WTC11 (cell line): ENCODE data around the gene PCGF3. TPM values are rescaled to one million over a fixed set of nuclear protein-coding genes. Genes with fewer than 3 reads are reported as not detected.
A peak's percentile ranks its signal among the peaks of the same experiment; 100 is the strongest.

Experiments used
- ATAC-seq: fragments of 200-7000 bp; cut with Tn5 transposase; 2 replicates; pipeline ENCODE4 v1.10.0; 2021; ENCODE audit warnings: mild to moderate bottlenecking, moderate library complexity
- CTCF ChIA-PET: fragments of 300-600 bp; sonication (Branson Sonifier 250); formaldehyde crosslinking; loops from one replicate; lab custom pipeline; 2021; ENCODE audit warnings: antibody characterized with exemption; lab: Charles Lee
- POLR2A ChIA-PET: fragments of 350-600 bp; sonication (Branson Sonifier 250); formaldehyde crosslinking; loops from one replicate; lab custom pipeline; 2021; ENCODE audit warnings: antibody characterized with exemption; lab: Charles Lee
- DNase-seq: peaks from one replicate; pipeline ENCODE4 v3.0.0; 2021; ENCODE audit warnings: low spot score
- H3K27ac Mint-ChIP-seq: 2 replicates; pipeline ENCODE4 v1.8.0; 2021; ENCODE audit warnings: mixed read lengths
- H3K27me3 Mint-ChIP-seq: 2 replicates; pipeline ENCODE4 v1.8.0; 2021; ENCODE audit warnings: low read depth, mild to moderate bottlenecking, moderate library complexity, mixed read lengths
- H3K36me3 Mint-ChIP-seq: 2 replicates; pipeline ENCODE4 v1.8.0; 2021; ENCODE audit warnings: mixed read lengths
- H3K4me1 Mint-ChIP-seq: 2 replicates; pipeline ENCODE4 v1.8.0; 2022; ENCODE audit warnings: mixed read lengths
- H3K4me3 Mint-ChIP-seq: 2 replicates; pipeline ENCODE4 v1.8.0; 2021; ENCODE audit warnings: mild to moderate bottlenecking, moderate library complexity, mixed read lengths
- H3K9me3 Mint-ChIP-seq: 2 replicates; pipeline ENCODE4 v1.8.0; 2021; ENCODE audit warnings: mixed read lengths
- ELF4 ChIP-seq: sonication (generic); formaldehyde crosslinking; IDR thresholded peaks from 2 replicates; pipeline ENCODE4 v1.8.1; 2022; ENCODE audit warnings: low read depth, mild to moderate bottlenecking, moderate library complexity, missing genetic modification reagents
- EMX1 ChIP-seq: fragments of 250-450 bp; sonication (Bioruptor Pico); IDR thresholded peaks from 2 replicates; pipeline ENCODE4 v1.8.0; 2021; ENCODE audit warnings: mild to moderate bottlenecking
- ETV6 ChIP-seq: sonication (generic); formaldehyde crosslinking; IDR thresholded peaks from 2 replicates; pipeline ENCODE4 v1.8.1; 2022; ENCODE audit warnings: mild to moderate bottlenecking, missing genetic modification reagents
- FOXJ3 ChIP-seq: sonication (generic); formaldehyde crosslinking; IDR thresholded peaks from 2 replicates; pipeline ENCODE4 v1.9.0; 2021; ENCODE audit warnings: missing genetic modification reagents, mild to moderate bottlenecking, borderline replicate concordance
- GABPB1 ChIP-seq: sonication (generic); formaldehyde crosslinking; IDR thresholded peaks from 2 replicates; pipeline ENCODE4 v1.8.1; 2023; ENCODE audit warnings: mild to moderate bottlenecking, missing genetic modification reagents
- NFE2L1 ChIP-seq: sonication (generic); formaldehyde crosslinking; IDR thresholded peaks from 2 replicates; pipeline ENCODE4 v1.8.1; 2023; ENCODE audit warnings: missing genetic modification reagents
- ZBTB21 ChIP-seq: sonication (generic); formaldehyde crosslinking; IDR thresholded peaks from 2 replicates; pipeline ENCODE4 v1.8.1; 2023; ENCODE audit warnings: mild to moderate bottlenecking, missing genetic modification reagents, borderline replicate concordance
- ZNF423 ChIP-seq: fragments of 250-450 bp; sonication (Bioruptor Pico); IDR thresholded peaks from 2 replicates; pipeline ENCODE4 v2.1.2; 2022; ENCODE audit warnings: mild to moderate bottlenecking, moderate library complexity
- total RNA-seq: library from RNA; stranded (reverse); gene quantifications from 3 replicates; pipeline ENCODE4 v1.2.3, GENCODE V29; 2021
- TF ChIP-seq, protein P1 (sequence below): sonication (generic); formaldehyde crosslinking; IDR thresholded peaks from 2 replicates; pipeline ENCODE4 v1.8.0; 2022; ENCODE audit warnings: mild to moderate bottlenecking, missing genetic modification reagents
- TF ChIP-seq, protein P2 (sequence below): sonication (generic); formaldehyde crosslinking; IDR thresholded peaks from 2 replicates; pipeline ENCODE4 v1.8.1; 2023; ENCODE audit warnings: mild to moderate bottlenecking, missing genetic modification reagents, moderate library complexity
- TF ChIP-seq, protein P3 (sequence below): sonication (generic); formaldehyde crosslinking; conservative IDR thresholded peaks from 2 replicates; pipeline ENCODE4 v1.8.1; 2023; ENCODE audit warnings: mild to moderate bottlenecking, low read depth, missing genetic modification reagents, moderate library complexity
- TF ChIP-seq, protein P4 (sequence below): sonication (generic); formaldehyde crosslinking; IDR thresholded peaks from 2 replicates; pipeline ENCODE4 v1.8.0; 2022; ENCODE audit warnings: mild to moderate bottlenecking, missing genetic modification reagents
- TF ChIP-seq, protein P5 (sequence below): sonication (generic); formaldehyde crosslinking; IDR thresholded peaks from 2 replicates; pipeline ENCODE4 v1.8.0; 2023; ENCODE audit warnings: missing genetic modification reagents
- TF ChIP-seq, protein P6 (sequence below): fragments of 250-450 bp; sonication (Bioruptor Pico); IDR thresholded peaks from 2 replicates; pipeline ENCODE4 v1.8.0; 2021; ENCODE audit warnings: mild to moderate bottlenecking

PCGF3 gene
- total RNA-seq, 1 experiment from 2014 or later, result 65.7 TPM

DNA sequence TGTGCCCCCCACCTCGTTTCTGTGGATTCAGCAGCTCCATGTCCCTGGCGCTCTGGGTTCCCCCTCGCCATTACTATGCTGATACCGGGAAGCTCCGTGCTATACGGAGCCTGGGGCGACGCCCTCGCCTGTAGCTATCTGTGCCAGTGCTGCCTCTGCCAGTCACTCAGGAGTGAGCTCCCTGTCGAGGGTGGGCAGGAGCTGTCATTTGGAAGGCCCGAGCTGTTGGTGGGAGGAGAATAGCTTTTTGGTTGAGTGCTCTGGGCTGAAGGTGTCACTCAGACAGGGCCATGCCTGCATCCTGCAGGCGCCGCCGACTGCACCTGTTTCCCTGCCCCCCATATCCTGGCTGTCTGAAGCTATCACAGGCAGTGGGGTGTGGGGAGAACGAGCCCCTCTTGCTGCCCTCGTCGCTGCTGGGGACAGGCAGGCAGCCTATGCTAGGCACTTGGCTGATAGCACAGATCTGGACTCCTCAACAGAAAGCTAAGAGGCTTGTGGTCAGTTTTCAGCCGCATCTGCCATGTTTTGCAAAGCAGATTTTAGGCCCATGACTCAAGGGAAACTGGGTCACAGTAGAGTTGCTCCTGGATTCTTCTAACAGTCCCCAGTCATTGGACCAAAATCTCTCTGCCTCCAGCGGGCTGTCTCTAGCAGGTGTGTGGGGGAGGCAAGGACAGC, 88.4 kb downstream of the PCGF3 start:
- no peak for DNase-seq
- Mint-ChIP-seq H3K4me3 (peak overlapping the region; percentile 18; the same call in 1 of the 2 replicates), H3K27ac (no peak overlapping the region), H3K4me1 (peaks cover 23% of the 10 kb centered on the region), H3K27me3 (peaks cover 60% of the 10 kb centered on the region), H3K9me3 (no peaks in the 10 kb centered on the region), H3K36me3 (no peaks in the 10 kb centered on the region)
- ATAC-seq, result no peak
- TF ChIP-seq, protein P1, sequence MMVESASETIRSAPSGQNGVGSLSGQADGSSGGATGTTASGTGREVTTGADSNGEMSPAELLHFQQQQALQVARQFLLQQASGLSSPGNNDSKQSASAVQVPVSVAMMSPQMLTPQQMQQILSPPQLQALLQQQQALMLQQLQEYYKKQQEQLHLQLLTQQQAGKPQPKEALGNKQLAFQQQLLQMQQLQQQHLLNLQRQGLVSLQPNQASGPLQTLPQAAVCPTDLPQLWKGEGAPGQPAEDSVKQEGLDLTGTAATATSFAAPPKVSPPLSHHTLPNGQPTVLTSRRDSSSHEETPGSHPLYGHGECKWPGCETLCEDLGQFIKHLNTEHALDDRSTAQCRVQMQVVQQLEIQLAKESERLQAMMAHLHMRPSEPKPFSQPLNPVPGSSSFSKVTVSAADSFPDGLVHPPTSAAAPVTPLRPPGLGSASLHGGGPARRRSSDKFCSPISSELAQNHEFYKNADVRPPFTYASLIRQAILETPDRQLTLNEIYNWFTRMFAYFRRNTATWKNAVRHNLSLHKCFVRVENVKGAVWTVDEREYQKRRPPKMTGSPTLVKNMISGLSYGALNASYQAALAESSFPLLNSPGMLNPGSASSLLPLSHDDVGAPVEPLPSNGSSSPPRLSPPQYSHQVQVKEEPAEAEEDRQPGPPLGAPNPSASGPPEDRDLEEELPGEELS (CRISPR knock-in tag), result 0 out of 2 replicates have a peak, but pooled peaks have one; percentile 9
- TF ChIP-seq, protein P2, sequence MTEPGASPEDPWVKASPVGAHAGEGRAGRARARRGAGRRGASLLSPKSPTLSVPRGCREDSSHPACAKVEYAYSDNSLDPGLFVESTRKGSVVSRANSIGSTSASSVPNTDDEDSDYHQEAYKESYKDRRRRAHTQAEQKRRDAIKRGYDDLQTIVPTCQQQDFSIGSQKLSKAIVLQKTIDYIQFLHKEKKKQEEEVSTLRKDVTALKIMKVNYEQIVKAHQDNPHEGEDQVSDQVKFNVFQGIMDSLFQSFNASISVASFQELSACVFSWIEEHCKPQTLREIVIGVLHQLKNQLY (CRISPR knock-in tag), result no peak
- TF ChIP-seq FOXJ3 (CRISPR knock-in tag) (no peak), ELF4 (CRISPR knock-in tag) (no peak)
- ChIA-PET CTCF (interaction anchor here (1.3 to 3.3 kb wide), 9 partner anchors 10 to 110 kb away, joined by 3 to 19 read pairs (median 8); no protein-coding TSS in a partner anchor), POLR2A (interaction anchor here (1.0 to 2.0 kb wide), 2 partner anchors 10 to 12 kb away, joined by 5 to 14 read pairs; no protein-coding TSS in a partner anchor)

DNA sequence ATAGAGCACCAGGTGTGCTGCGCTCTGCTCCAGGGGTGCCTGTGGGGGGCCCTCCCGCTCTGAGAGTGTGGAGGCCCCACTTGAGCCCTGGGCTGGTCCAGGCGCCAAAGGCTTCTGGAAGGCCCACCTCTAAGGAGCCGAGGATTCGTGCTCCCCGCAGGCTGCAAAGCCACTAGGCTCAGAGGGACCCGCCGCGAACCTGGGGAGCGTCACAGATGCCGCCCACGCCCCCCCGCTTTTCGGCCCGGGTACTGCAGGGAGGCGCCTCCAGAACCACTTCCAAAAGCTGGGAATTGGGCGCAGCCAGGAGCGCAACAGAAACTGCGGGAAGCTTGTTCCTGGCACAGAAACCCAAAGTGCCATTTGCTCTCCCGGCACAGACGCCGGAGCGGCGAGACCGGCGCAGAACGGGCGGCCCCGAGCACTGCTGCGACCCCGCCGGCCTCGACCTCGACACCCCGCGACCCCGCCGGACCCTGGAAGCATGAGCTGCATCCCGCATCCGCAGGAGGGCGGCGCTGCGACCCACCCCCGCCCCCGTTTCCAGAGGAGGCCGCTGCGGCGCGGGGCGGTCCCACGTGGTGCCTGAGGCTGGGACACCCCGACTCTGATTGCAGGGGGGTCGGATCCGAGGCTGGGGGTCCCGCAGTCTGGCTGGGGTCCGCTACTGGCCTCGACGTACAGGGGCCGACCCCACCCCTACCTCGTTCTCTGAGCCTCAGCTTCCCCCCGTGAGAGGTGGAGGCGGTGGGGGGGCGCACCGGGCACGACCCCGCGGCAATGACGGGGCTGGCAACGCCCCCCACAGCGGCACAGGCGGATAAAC, 89.5 kb downstream of the PCGF3 start:
- DNase-seq (peak; percentile 47), ATAC-seq (peak; percentile 11)
- no peaks in the 10 kb centered on the region for H3K9me3 Mint-ChIP-seq
- H3K36me3 Mint-ChIP-seq, result no peaks in the 10 kb centered on the region
- POLR2A ChIA-PET, result interaction anchor here (2.0 kb wide), 1 partner anchor 13 kb away, joined by 14 read pairs; no protein-coding TSS in a partner anchor
- peaks cover 66% of the 10 kb centered on the region for H3K27me3 Mint-ChIP-seq
- TF ChIP-seq ETV6 (CRISPR knock-in tag) (no peak), ZBTB21 (CRISPR knock-in tag) (0 out of 2 replicates have a peak, but pooled peaks have one; percentile 11), GABPB1 (no peak), ZNF423 (CRISPR knock-in tag) (0 out of 2 replicates have a peak, but pooled peaks have one; percentile 11), EMX1 (CRISPR knock-in tag) (no peak), NFE2L1 (no peak)
- TF ChIP-seq, protein P3, sequence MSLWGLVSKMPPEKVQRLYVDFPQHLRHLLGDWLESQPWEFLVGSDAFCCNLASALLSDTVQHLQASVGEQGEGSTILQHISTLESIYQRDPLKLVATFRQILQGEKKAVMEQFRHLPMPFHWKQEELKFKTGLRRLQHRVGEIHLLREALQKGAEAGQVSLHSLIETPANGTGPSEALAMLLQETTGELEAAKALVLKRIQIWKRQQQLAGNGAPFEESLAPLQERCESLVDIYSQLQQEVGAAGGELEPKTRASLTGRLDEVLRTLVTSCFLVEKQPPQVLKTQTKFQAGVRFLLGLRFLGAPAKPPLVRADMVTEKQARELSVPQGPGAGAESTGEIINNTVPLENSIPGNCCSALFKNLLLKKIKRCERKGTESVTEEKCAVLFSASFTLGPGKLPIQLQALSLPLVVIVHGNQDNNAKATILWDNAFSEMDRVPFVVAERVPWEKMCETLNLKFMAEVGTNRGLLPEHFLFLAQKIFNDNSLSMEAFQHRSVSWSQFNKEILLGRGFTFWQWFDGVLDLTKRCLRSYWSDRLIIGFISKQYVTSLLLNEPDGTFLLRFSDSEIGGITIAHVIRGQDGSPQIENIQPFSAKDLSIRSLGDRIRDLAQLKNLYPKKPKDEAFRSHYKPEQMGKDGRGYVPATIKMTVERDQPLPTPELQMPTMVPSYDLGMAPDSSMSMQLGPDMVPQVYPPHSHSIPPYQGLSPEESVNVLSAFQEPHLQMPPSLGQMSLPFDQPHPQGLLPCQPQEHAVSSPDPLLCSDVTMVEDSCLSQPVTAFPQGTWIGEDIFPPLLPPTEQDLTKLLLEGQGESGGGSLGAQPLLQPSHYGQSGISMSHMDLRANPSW (CRISPR knock-in tag), result no peak
- TF ChIP-seq, protein P4, sequence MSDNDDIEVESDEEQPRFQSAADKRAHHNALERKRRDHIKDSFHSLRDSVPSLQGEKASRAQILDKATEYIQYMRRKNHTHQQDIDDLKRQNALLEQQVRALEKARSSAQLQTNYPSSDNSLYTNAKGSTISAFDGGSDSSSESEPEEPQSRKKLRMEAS, result peak; percentile 51; the same call in 1 of the 2 replicates
- TF ChIP-seq, protein P5, sequence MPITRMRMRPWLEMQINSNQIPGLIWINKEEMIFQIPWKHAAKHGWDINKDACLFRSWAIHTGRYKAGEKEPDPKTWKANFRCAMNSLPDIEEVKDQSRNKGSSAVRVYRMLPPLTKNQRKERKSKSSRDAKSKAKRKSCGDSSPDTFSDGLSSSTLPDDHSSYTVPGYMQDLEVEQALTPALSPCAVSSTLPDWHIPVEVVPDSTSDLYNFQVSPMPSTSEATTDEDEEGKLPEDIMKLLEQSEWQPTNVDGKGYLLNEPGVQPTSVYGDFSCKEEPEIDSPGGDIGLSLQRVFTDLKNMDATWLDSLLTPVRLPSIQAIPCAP, result no peak
- TF ChIP-seq, protein P6, sequence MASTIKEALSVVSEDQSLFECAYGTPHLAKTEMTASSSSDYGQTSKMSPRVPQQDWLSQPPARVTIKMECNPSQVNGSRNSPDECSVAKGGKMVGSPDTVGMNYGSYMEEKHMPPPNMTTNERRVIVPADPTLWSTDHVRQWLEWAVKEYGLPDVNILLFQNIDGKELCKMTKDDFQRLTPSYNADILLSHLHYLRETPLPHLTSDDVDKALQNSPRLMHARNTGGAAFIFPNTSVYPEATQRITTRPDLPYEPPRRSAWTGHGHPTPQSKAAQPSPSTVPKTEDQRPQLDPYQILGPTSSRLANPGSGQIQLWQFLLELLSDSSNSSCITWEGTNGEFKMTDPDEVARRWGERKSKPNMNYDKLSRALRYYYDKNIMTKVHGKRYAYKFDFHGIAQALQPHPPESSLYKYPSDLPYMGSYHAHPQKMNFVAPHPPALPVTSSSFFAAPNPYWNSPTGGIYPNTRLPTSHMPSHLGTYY (CRISPR knock-in tag), result no peak
- TF ChIP-seq, all 79 proteins: peak for 3
- H3K27ac Mint-ChIP-seq, result no peak overlapping the region
- peaks cover 23% of the 10 kb centered on the region for H3K4me1 Mint-ChIP-seq
- H3K4me3 Mint-ChIP-seq, result peak overlapping the region; percentile 57
- CTCF ChIA-PET, result interaction anchor here (0.8 to 3.3 kb wide), 11 partner anchors 9 to 192 kb away, joined by 3 to 19 read pairs (median 6); no protein-coding TSS in a partner anchor
